H9 (cell line): ENCODE measurements around the gene ZNF408. TPM values are rescaled to one million over a fixed set of nuclear protein-coding genes. Genes with fewer than 3 reads are reported as not detected.

Experiments used
- DNase-seq: peaks from one replicate; pipeline ENCODE4 v3.0.0-alpha.2; 2017
- H2AFZ ChIP-seq: one replicate; pipeline ENCODE4 v1.6.1; 2013; ENCODE audit warnings: mild to moderate bottlenecking, low read length, control low read depth, moderate library complexity
- H2AK5ac ChIP-seq: 2 replicates; pipeline ENCODE4 v1.6.1; 2013; ENCODE audit warnings: low read length, control low read depth, mixed read lengths; ENCODE audit not compliant: insufficient read length
- H2BK120ac ChIP-seq: one replicate; pipeline ENCODE4 v1.6.1; 2013; ENCODE audit warnings: low read depth, mild to moderate bottlenecking, low read length, control low read depth, inconsistent platforms; ENCODE audit not compliant: poor library complexity, severe bottlenecking
- H2BK12ac ChIP-seq: 2 replicates; pipeline ENCODE4 v1.6.1; 2013; ENCODE audit warnings: low read length, control low read depth, mixed read lengths, low read depth; ENCODE audit not compliant: insufficient read length
- H2BK15ac ChIP-seq: 2 replicates; pipeline ENCODE4 v1.6.1; 2013; ENCODE audit warnings: low read depth, low read length, control low read depth
- H2BK20ac ChIP-seq: one replicate; pipeline ENCODE4 v1.6.1; 2013; ENCODE audit warnings: low read depth, mild to moderate bottlenecking, low read length, control low read depth, inconsistent platforms; ENCODE audit not compliant: poor library complexity, severe bottlenecking
- H2BK5ac ChIP-seq: 2 replicates; pipeline ENCODE4 v1.6.1; 2013; ENCODE audit warnings: low read length, control low read depth, mixed read lengths; ENCODE audit not compliant: insufficient read length
- H3K14ac ChIP-seq: 2 replicates; pipeline ENCODE4 v1.6.1; 2013; ENCODE audit warnings: low read length, control low read depth; ENCODE audit not compliant: insufficient read depth
- H3K18ac ChIP-seq: 2 replicates; pipeline ENCODE4 v1.6.1; 2013; ENCODE audit warnings: low read depth, mild to moderate bottlenecking, mixed read lengths, low read length, control low read depth; ENCODE audit not compliant: insufficient read length
- H3K23ac ChIP-seq: 2 replicates; pipeline ENCODE4 v1.6.1; 2013; ENCODE audit warnings: low read length, control low read depth, mixed read lengths, low read depth; ENCODE audit not compliant: insufficient read length
- H3K23me2 ChIP-seq: 2 replicates; pipeline ENCODE4 v1.6.1; 2013; ENCODE audit warnings: low read depth, mild to moderate bottlenecking, mixed read lengths, low read length, control low read depth; ENCODE audit not compliant: insufficient read length, poor library complexity, severe bottlenecking
- H3K27ac ChIP-seq: 2 replicates; pipeline ENCODE4 v1.5.1; 2013; ENCODE audit warnings: low read length, control low read depth, mixed read lengths, low read depth; ENCODE audit not compliant: insufficient read length
- H3K27me3 ChIP-seq: 2 replicates; pipeline ENCODE4 v1.6.1; 2013; ENCODE audit warnings: low read length, control low read depth, inconsistent platforms; ENCODE audit not compliant: insufficient read depth
- H3K4ac ChIP-seq: 2 replicates; pipeline ENCODE4 v1.6.1; 2013; ENCODE audit warnings: low read depth, mild to moderate bottlenecking, control low read depth, inconsistent platforms, low read length, moderate library complexity
- H3K4me1 ChIP-seq: 2 replicates; pipeline ENCODE4 v1.6.1; 2013; ENCODE audit warnings: low read length, control low read depth, inconsistent platforms; ENCODE audit not compliant: insufficient read depth
- H3K4me2 ChIP-seq: 2 replicates; pipeline ENCODE4 v1.6.1; 2013; ENCODE audit warnings: low read length, control low read depth, mixed read lengths; ENCODE audit not compliant: insufficient read length, insufficient read depth
- H3K56ac ChIP-seq: 2 replicates; pipeline ENCODE4 v1.6.1; 2013; ENCODE audit warnings: low read depth, mild to moderate bottlenecking, mixed read lengths, low read length, control low read depth; ENCODE audit not compliant: insufficient read length
- H3K79me1 ChIP-seq: 2 replicates; pipeline ENCODE4 v1.6.1; 2013; ENCODE audit warnings: low read depth, mild to moderate bottlenecking, moderate library complexity, low read length, control low read depth, inconsistent platforms; ENCODE audit not compliant: insufficient read depth, poor library complexity, severe bottlenecking
- H3K79me2 ChIP-seq: 2 replicates; pipeline ENCODE4 v1.6.1; 2013; ENCODE audit warnings: low read length, control low read depth, inconsistent platforms; ENCODE audit not compliant: insufficient read depth
- H3K9ac ChIP-seq: 2 replicates; pipeline ENCODE4 v1.6.1; 2013; ENCODE audit warnings: low read length, control low read depth, mixed read lengths; ENCODE audit not compliant: insufficient read length; ENCODE audit errors: extremely low read depth
- H3K9me3 ChIP-seq: one replicate; pipeline ENCODE4 v1.6.1; 2013; ENCODE audit warnings: low read depth, low read length, inconsistent platforms; ENCODE audit not compliant: control insufficient read depth
- H3T11ph ChIP-seq: one replicate; pipeline ENCODE4 v1.6.1; 2013; ENCODE audit warnings: mild to moderate bottlenecking, low read length, control low read depth, inconsistent platforms
- H4K20me1 ChIP-seq: one replicate; pipeline ENCODE4 v1.6.1; 2013; ENCODE audit not compliant: control insufficient read depth, insufficient read length, insufficient read depth
- H4K5ac ChIP-seq: 2 replicates; pipeline ENCODE4 v1.6.1; 2013; ENCODE audit warnings: low read depth, mild to moderate bottlenecking, mixed read lengths, low read length, control low read depth; ENCODE audit not compliant: insufficient read length
- H4K8ac ChIP-seq: replicated peaks from 2 replicates; pipeline ENCODE4 v1.6.1; 2013; ENCODE audit warnings: low read length, control low read depth, mixed read lengths, low read depth; ENCODE audit not compliant: insufficient read length
- H4K91ac ChIP-seq: 2 replicates; pipeline ENCODE4 v1.6.1; 2013; ENCODE audit warnings: low read depth, mild to moderate bottlenecking, moderate library complexity, mixed read lengths, low read length, control low read depth; ENCODE audit not compliant: insufficient read length
- H3K27ac Mint-ChIP-seq, 3 experiments: 2 replicates in 2 of 3; 3 replicates in 1 of 3; pipeline ENCODE4 v1.8.0; 2020 to 2021; ENCODE audit warnings: mixed read lengths in 3 of 3, mild to moderate bottlenecking in 1 of 3, moderate library complexity in 1 of 3
- H3K27me3 Mint-ChIP-seq: 2 replicates; pipeline ENCODE4 v1.8.0; 2021; ENCODE audit warnings: low read depth, mild to moderate bottlenecking, moderate library complexity, mixed read lengths
- H3K36me3 Mint-ChIP-seq, 3 experiments: 2 replicates in 2 of 3; 3 replicates in 1 of 3; pipeline ENCODE4 v1.8.0; 2020 to 2021; ENCODE audit warnings: low read depth in 3 of 3, mixed read lengths in 3 of 3; ENCODE audit not compliant: insufficient read depth in 1 of 3
- H3K4me1 Mint-ChIP-seq, 2 experiments: 2 replicates each; pipeline ENCODE4 v1.8.0; 2020; ENCODE audit warnings: mixed read lengths in 2 of 2
- H3K4me3 Mint-ChIP-seq, 2 experiments: 2 replicates in 1 of 2; 3 replicates in 1 of 2; pipeline ENCODE4 v1.8.0; 2020 to 2021; ENCODE audit warnings: mild to moderate bottlenecking in 2 of 2, mixed read lengths in 2 of 2, moderate library complexity in 1 of 2
- H3K9me3 Mint-ChIP-seq, 2 experiments: 2 replicates in 1 of 2; 3 replicates in 1 of 2; pipeline ENCODE4 v1.8.0; 2020; ENCODE audit warnings: mild to moderate bottlenecking in 2 of 2, mixed read lengths in 2 of 2, moderate library complexity in 1 of 2
- CTCF ChIP-seq: fragments of 200-600 bp; sonication (generic); conservative IDR thresholded peaks from 3 replicates; pipeline ENCODE4 v1.8.0; 2021; ENCODE audit warnings: antibody characterized with exemption, mild to moderate bottlenecking
- WGBS: extraction: QIAGEN DNeasy Blood & Tissue Kit; methylation state at CpG from one replicate; pipeline ENCODE4 v1.1.7; 2013; ENCODE audit warnings: missing lambda C conversion rate, low lambda C conversion rate, mixed read lengths; ENCODE audit not compliant: insufficient read length; ENCODE audit errors: extremely low coverage; 5-methylcytosine and 5-hydroxymethylcytosine counted together
- total RNA-seq: library from RNA; stranded (reverse); gene quantifications from 2 replicates; pipeline ENCODE4 v1.2.1, GENCODE V29; 2021

Gene ZNF408
- total RNA-seq, 1 experiment from 2014 or later = 16.6 TPM

GRCh38 chr11:46723359-46723680 lies 22.5 kb downstream of the ZNF408 start:
- no peaks in the 10 kb centered on the region for H3K9me3 ChIP-seq
- no peak overlapping the region for H2BK15ac ChIP-seq
- Mint-ChIP-seq H3K36me3 (no peaks in the 10 kb centered on the region), H3K4me3 (no peak overlapping the region), H3K27me3 (no peaks in the 10 kb centered on the region; the same call in 1 of the 2 replicates), H3K27ac (no peak overlapping the region), H3K9me3 (no peaks in the 10 kb centered on the region), H3K4me1 (peaks cover 9 to 15% of the 10 kb centered on the region in 2 experiments)
- DNase-seq = no peak
- H2BK5ac ChIP-seq = no peak overlapping the region
- no peaks in the 10 kb centered on the region for H3K79me2 ChIP-seq
- no peak overlapping the region for H3K56ac ChIP-seq
- no peaks in the 10 kb centered on the region for H3K27me3 ChIP-seq
- H3K4me2 ChIP-seq = no peak overlapping the region
- no peak for TF ChIP-seq CTCF
- no peak overlapping the region for H3K18ac ChIP-seq
- WGBS = no CpG with 5 or more reads among the region's 8 CpGs
- no peak overlapping the region for H3K14ac ChIP-seq
- 0 out of 2 replicates have a peak, but pooled peaks cover 3% of the 10 kb centered on the region for H3K4me1 ChIP-seq
- no peak overlapping the region for H2BK12ac ChIP-seq
- no peaks in the 10 kb centered on the region for H3K79me1 ChIP-seq
- H3K4ac ChIP-seq = no peak overlapping the region
- H2AK5ac ChIP-seq = no peak overlapping the region
- no peak overlapping the region for H2BK20ac ChIP-seq
- no peak overlapping the region for H2AFZ ChIP-seq
- H4K8ac ChIP-seq = no peak overlapping the region
- H3K23ac ChIP-seq = no peak overlapping the region
- no peaks in the 10 kb centered on the region for H4K20me1 ChIP-seq
- no peak overlapping the region for H4K5ac ChIP-seq
- no peak overlapping the region for H2BK120ac ChIP-seq
- no peak overlapping the region for H3T11ph ChIP-seq
- no peak overlapping the region for H3K9ac ChIP-seq
- no peak overlapping the region for H3K27ac ChIP-seq
- H4K91ac ChIP-seq = no peak overlapping the region
- no peaks in the 10 kb centered on the region for H3K23me2 ChIP-seq
